Smooth muscle cell (in vitro differentiated cells): ENCODE data around the gene C5AR1. TPM values are rescaled to one million over a fixed set of nuclear protein-coding genes. Genes with fewer than 3 reads are reported as not detected.
"Not testable (repeated sequence)": the region's sequence is repeated elsewhere in the genome, so short reads cannot be mapped to it uniquely, and the experiment has no call there.

ENCODE experiments used
- DNase-seq: peaks from one replicate; lab custom pipeline; 2025; ENCODE audit not compliant: unreplicated experiment; lab: John Stamatoyannopoulos, UW
- H2AFZ ChIP-seq: fragments of 200-600 bp; sonication (generic); 2 replicates; pipeline ENCODE4 v1.6.0; 2016; ENCODE audit warnings: antibody characterized with exemption, low read depth, mild to moderate bottlenecking
- H3F3A ChIP-seq: fragments of 200-600 bp; sonication (generic); 2 replicates; pipeline ENCODE4 v1.6.0; 2017; ENCODE audit warnings: antibody characterized with exemption, low read depth
- H3K27ac ChIP-seq: fragments of 200-600 bp; sonication (generic); 2 replicates; pipeline ENCODE4 v1.5.1; 2016; ENCODE audit warnings: low read depth, mild to moderate bottlenecking
- H3K27me3 ChIP-seq: fragments of 200-600 bp; sonication (generic); 2 replicates; pipeline ENCODE4 v1.6.1; 2016; ENCODE audit warnings: low read depth, mild to moderate bottlenecking
- H3K36me3 ChIP-seq: fragments of 200-600 bp; sonication (generic); 2 replicates; pipeline ENCODE4 v1.5.1; 2016; ENCODE audit warnings: low read depth
- H3K4me1 ChIP-seq: fragments of 200-600 bp; sonication (generic); 2 replicates; pipeline ENCODE4 v1.5.1; 2016; ENCODE audit warnings: low read depth
- H3K4me2 ChIP-seq: fragments of 200-600 bp; sonication (generic); 2 replicates; pipeline ENCODE4 v1.6.0; 2016; ENCODE audit warnings: mild to moderate bottlenecking
- H3K4me3 ChIP-seq: fragments of 200-600 bp; sonication (generic); 2 replicates; pipeline ENCODE4 v1.5.1; 2016; ENCODE audit warnings: mild to moderate bottlenecking
- H3K79me2 ChIP-seq: fragments of 200-600 bp; sonication (generic); 2 replicates; pipeline ENCODE4 v1.6.0; 2016; ENCODE audit warnings: low read depth, mild to moderate bottlenecking
- H3K9ac ChIP-seq: fragments of 200-600 bp; sonication (generic); 2 replicates; pipeline ENCODE4 v1.6.0; 2016; ENCODE audit warnings: low read depth
- H3K9me3 ChIP-seq: fragments of 200-600 bp; sonication (generic); replicated peaks from 2 replicates; pipeline ENCODE4 v1.5.1; 2016; ENCODE audit warnings: low read depth
- H4K20me1 ChIP-seq: fragments of 200-600 bp; sonication (generic); 2 replicates; pipeline ENCODE4 v1.6.0; 2016; ENCODE audit warnings: low read depth
- WGBS: methylation state at CpG from one replicate; pipeline ENCODE4 v1.1.7; 2016; ENCODE audit warnings: low lambda C conversion rate; 5-methylcytosine and 5-hydroxymethylcytosine counted together
- polyA plus RNA-seq: library from polyadenylated mRNA; unstranded; fragments of >200 nt; fragmentation: Nextera tagmentation; extraction: Ambion mirVana; gene quantifications from 2 replicates; pipeline ENCODE4 v1.2.1, GENCODE V29; 2016
- total RNA-seq: library from RNA; depleted of rRNA; stranded (reverse); fragments of >200 nt; gene quantifications from 2 replicates; pipeline ENCODE4 v1.2.3, GENCODE V29; 2014
- TF ChIP-seq, protein P1 (sequence below): fragments of 200-600 bp; sonication (generic); IDR thresholded peaks from 2 replicates; pipeline ENCODE4 v1.5.1; 2017; ENCODE audit warnings: borderline replicate concordance, mild to moderate bottlenecking, antibody characterized with exemption; ENCODE audit not compliant: insufficient read depth, poor library complexity, severe bottlenecking

Gene C5AR1
- total and polyA plus RNA-seq, 2 experiments from 2014 or later, result 0.48 to 1.6 TPM

DNA sequence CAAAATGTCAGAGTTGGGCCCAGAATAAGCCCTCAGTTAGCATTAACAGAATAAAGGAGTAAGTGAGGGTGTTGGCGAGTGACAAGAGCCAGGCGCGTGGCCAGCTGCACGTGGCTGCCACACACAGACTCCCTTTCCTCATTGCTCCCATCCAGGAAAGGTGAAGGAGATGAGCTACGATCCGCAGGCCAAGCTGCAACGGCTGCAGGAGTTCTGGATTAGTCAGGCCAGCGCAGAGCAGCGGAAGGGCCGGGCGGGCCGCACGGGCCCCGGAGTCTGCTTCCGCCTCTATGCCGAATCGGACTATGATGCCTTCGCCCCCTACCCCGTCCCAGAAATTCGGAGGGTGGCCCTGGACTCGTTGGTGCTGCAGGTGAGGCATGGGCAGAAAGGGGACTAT is 52.7 kb downstream of the C5AR1 start:
- H3K27me3 ChIP-seq, result no peaks in the 10 kb centered on the region
- 98% methylated on average over 21 of the region's 21 CpGs for WGBS
- H3K9ac ChIP-seq, result no peak overlapping the region
- H3K79me2 ChIP-seq, result no peaks in the 10 kb centered on the region
- H3K4me1 ChIP-seq, result no peaks in the 10 kb centered on the region
- no peak overlapping the region for H3K27ac ChIP-seq
- H4K20me1 ChIP-seq, result peaks cover 7% of the 10 kb centered on the region
- DNase-seq, result no peak
- H3K4me2 ChIP-seq, result no peak overlapping the region
- TF ChIP-seq, protein P1, sequence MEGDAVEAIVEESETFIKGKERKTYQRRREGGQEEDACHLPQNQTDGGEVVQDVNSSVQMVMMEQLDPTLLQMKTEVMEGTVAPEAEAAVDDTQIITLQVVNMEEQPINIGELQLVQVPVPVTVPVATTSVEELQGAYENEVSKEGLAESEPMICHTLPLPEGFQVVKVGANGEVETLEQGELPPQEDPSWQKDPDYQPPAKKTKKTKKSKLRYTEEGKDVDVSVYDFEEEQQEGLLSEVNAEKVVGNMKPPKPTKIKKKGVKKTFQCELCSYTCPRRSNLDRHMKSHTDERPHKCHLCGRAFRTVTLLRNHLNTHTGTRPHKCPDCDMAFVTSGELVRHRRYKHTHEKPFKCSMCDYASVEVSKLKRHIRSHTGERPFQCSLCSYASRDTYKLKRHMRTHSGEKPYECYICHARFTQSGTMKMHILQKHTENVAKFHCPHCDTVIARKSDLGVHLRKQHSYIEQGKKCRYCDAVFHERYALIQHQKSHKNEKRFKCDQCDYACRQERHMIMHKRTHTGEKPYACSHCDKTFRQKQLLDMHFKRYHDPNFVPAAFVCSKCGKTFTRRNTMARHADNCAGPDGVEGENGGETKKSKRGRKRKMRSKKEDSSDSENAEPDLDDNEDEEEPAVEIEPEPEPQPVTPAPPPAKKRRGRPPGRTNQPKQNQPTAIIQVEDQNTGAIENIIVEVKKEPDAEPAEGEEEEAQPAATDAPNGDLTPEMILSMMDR, result no peak
- no peak overlapping the region for H3K4me3 ChIP-seq
- no peak overlapping the region for H2AFZ ChIP-seq
- H3F3A ChIP-seq, result no peaks in the 10 kb centered on the region
- H3K36me3 ChIP-seq, result peaks cover 5% of the 10 kb centered on the region
- no peaks in the 10 kb centered on the region for H3K9me3 ChIP-seq

DNA sequence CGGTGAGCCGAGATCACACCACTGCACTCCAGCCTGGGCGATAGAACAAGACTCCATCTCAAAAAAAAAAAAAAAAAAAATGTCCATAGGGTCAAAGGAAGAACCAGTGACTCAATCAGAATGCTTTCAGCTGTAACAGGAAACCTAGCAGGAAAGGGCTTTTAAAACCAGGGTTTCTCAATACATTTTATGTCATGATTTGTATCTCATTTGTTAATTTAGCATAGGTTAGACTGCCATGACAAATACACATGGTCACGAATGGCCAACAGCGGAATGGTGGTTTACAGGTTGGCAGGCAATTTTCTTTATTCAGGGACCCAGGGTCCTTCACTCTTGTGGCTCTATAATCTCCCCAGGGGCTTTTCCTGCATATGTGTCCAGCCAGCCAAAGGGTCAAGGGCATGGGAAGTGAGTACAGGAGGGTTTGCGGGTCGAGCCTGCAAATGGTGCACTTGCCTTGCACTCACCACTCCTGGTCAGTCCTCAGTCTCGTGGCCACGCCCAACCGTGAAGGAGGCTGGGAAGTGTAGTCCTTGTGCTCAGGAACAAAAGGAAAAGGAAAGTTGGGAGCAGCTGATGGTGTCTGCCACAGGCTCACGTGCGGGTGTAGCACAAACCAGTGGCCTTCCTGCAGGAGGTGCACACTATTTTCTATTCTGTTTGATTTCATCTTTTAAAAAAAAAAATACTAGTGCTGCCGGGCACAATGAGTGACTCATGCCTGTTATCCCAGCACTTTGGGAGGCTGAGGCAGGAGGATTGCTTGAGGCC is 54.3 kb downstream of the C5AR1 start:
- H3K36me3 ChIP-seq, result peaks cover 3% of the 10 kb centered on the region
- no peak overlapping the region for H2AFZ ChIP-seq
- no peak overlapping the region for H3K4me3 ChIP-seq
- H4K20me1 ChIP-seq, result peaks cover 7% of the 10 kb centered on the region
- DNase-seq, result no peak
- H3K27ac ChIP-seq, result no peak overlapping the region
- no peaks in the 10 kb centered on the region for H3F3A ChIP-seq
- WGBS, result 91% methylated on average over 13 of the region's 13 CpGs
- no peaks in the 10 kb centered on the region for H3K79me2 ChIP-seq
- H3K4me2 ChIP-seq, result no peak overlapping the region
- H3K9me3 ChIP-seq, result no peaks in the 10 kb centered on the region
- H3K9ac ChIP-seq, result no peak overlapping the region
- TF ChIP-seq, protein P1, result no peak
- no peaks in the 10 kb centered on the region for H3K4me1 ChIP-seq
- no peaks in the 10 kb centered on the region for H3K27me3 ChIP-seq

DNA sequence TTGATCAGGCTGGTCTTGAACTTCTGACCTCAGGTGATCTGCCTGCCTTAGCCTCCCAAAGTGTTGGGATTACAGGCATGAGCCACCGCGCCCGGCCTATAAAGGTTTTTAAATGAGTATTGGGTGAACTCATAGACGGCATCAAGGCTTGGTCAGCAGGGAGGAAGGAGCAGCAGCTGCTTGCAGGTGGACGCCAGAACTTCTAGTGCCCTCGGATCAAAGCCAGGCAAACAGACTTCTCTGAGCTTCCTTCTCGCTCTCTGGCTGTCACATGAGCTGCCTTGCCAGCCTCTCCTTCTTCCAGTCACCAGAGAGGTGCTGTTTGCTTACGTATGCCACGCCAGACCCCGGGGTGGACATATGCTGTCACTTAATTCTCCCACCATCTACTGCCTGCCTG is 55.8 kb downstream of the C5AR1 start:
- H3K36me3 ChIP-seq, H3K27ac ChIP-seq, H3K27me3 ChIP-seq, H3K4me1 ChIP-seq, H2AFZ ChIP-seq, H3K9me3 ChIP-seq, H3K4me3 ChIP-seq, H3K9ac ChIP-seq, H3F3A ChIP-seq, DNase-seq, H3K79me2 ChIP-seq, H3K4me2 ChIP-seq, H4K20me1 ChIP-seq: not testable (repeated sequence)
- WGBS, result 97% methylated on average over 10 of the region's 10 CpGs

DNA sequence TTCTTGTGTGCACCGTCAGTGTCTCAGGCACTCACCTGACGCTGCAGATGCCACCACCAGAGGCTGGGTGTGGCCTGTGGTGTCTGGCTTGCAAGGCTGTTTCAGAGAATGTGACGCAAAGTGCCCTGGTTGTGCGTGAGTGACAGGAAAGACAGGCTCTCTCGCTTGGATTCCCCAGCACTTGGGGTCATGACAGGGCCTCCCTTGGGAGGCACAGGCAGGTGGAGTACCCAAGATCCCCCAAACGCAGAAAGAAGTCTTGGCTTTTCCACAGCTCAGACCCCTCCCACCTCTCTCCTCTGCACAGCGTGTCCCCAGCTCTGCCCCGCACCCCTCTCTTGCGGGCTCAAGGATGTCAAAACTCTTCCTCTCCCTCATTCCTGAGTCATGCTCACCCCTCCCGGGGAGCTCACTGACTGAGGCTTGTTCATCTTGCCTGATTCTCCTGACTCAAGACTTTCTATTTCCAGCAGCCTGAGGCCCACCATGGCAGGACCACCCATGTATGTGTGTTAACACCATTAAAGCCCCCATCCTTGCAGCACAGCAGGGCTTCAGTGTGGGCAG is 60.5 kb downstream of the C5AR1 start:
- H3K4me2 ChIP-seq, result no peak overlapping the region
- DNase-seq, result no peak
- H3K36me3 ChIP-seq, result no peaks in the 10 kb centered on the region
- peak overlapping the region; percentile 47 for H3K27ac ChIP-seq
- H3K27me3 ChIP-seq, result no peaks in the 10 kb centered on the region
- no peak overlapping the region for H3K9ac ChIP-seq
- no peak overlapping the region for H2AFZ ChIP-seq
- H3K4me3 ChIP-seq, result no peak overlapping the region
- TF ChIP-seq, protein P1, result no peak
- H3K79me2 ChIP-seq, result no peaks in the 10 kb centered on the region
- no peaks in the 10 kb centered on the region for H4K20me1 ChIP-seq
- H3K4me1 ChIP-seq, result no peaks in the 10 kb centered on the region
- 83% methylated on average over 8 of the region's 10 CpGs for WGBS
- no peaks in the 10 kb centered on the region for H3K9me3 ChIP-seq
- no peaks in the 10 kb centered on the region for H3F3A ChIP-seq
